ENCODE data around the gene EIF4G3. TPM values are rescaled to one million over a fixed set of nuclear protein-coding genes. Genes with fewer than 3 reads are reported as not detected.

Gene EIF4G3
- total and polyA plus RNA-seq, 2 donors (not counting 3 experiments of a cell fraction or from before 2014, with no cell fraction given) = 40.7 to 78.5 TPM

DNA sequence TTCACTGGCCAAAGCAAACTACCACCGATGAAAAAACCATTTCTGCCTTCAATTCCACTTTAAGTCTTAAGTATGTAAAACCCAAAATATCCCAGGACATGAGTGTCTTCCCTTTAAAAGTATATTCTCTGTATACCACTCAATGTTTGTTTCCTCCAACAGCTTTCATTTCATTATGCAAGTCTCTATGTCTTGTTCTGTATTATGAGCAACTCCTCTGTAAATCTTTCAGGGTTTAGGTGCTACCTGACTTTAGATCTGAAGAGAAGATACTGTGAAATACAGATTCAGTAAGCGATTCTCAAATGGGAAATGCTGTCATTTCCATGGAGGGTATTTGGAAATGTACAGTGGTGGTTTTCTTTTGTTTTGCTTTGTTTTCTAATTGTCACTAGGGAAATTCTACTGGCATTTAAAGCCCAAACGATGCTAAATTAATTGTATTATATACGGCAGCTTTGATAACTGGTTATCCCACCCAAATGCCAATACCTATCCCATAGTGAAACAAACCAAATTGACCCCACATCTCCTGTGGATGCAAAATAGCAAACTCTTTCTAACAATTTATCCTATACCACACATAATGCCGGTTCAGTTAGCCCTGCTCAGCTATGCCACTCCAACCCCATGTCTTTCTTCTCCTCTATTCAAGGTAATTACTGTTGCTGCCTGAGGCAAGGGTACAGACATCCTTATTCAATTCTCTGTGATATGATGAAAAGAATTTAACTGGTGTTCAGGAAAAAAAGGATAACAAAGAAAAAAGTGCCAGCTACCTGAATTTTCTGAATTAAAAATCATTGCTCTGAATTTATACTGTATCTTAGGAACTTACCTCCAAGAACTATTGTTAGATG, 182.8 kb downstream of the EIF4G3 start:
- ChIA-PET POLR2A (interaction anchor here (0.7 kb wide), 1 partner anchor 153 kb away, joined by 5 read pairs; no protein-coding TSS in a partner anchor), CTCF (interaction anchor here (3.2 kb wide), 1 partner anchor 12 kb away, joined by 12 read pairs; no protein-coding TSS in a partner anchor)
- dilution Hi-C loops (cut with MboI; ENCODE audit: extremely low pct_ligation_motif_present, low sequenced_read_pairs) (no loop called here), intact Hi-C loops (cut with micrococcal nuclease) (no loop called here)
- H3K27ac ChIP-seq (ENCODE audit: insufficient read depth, low read depth, low read length) = no peak overlapping the region
- no peak for FAIRE-seq
- no TSS peak for BruUV-seq (replicated peaks)
- H3K27me3 ChIP-seq (ENCODE audit: control insufficient read depth in 2 of 2, insufficient read depth in 2 of 2, low read length in 2 of 2) = no peaks in the 10 kb centered on the region
- no peaks in the 10 kb centered on the region for H3K36me3 ChIP-seq (ENCODE audit: control insufficient read depth in 2 of 2, extremely low read depth in 1 of 2, insufficient read depth in 2 of 2, low read length in 2 of 2)
- no peaks in the 10 kb centered on the region for H3K9me3 ChIP-seq (replicated peaks; ENCODE audit: control insufficient read depth, insufficient read depth, low read length)
- DNase-seq (ENCODE audit: low read depth, low spot score) = no peak
- H4K20me1 ChIP-seq (replicated peaks; ENCODE audit: control insufficient read depth, extremely low read depth, insufficient read depth, low read length) = no peaks in the 10 kb centered on the region
- TF ChIP-seq POLR2A (IDR thresholded peaks at IDR 0.05; ENCODE audit: low read depth, low read length) = no peak
- no peak for TF ChIP-seq EZH2 (IDR thresholded peaks at IDR 0.05; ENCODE audit: borderline replicate concordance, low read depth, low read length, severe bottlenecking)
- no peak for TF ChIP-seq POLR2AphosphoS5 (IDR thresholded peaks at IDR 0.05; ENCODE audit: insufficient read depth, low read depth, low read length)
- no peak for TF ChIP-seq FOS (IDR thresholded peaks at IDR 0.05; ENCODE audit: borderline replicate concordance, insufficient read depth, low read length)
- no peak for TF ChIP-seq MYC (IDR thresholded peaks at IDR 0.05; ENCODE audit: low read depth, low read length)
- no peak for TF ChIP-seq JUN (IDR thresholded peaks at IDR 0.05; ENCODE audit: borderline replicate concordance, insufficient read depth, insufficient read length, low read depth)
- TF ChIP-seq, protein P1, sequence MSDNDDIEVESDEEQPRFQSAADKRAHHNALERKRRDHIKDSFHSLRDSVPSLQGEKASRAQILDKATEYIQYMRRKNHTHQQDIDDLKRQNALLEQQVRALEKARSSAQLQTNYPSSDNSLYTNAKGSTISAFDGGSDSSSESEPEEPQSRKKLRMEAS (IDR thresholded peaks at IDR 0.05; ENCODE audit: insufficient read depth, insufficient read length) = no peak
- TF ChIP-seq, protein P2, sequence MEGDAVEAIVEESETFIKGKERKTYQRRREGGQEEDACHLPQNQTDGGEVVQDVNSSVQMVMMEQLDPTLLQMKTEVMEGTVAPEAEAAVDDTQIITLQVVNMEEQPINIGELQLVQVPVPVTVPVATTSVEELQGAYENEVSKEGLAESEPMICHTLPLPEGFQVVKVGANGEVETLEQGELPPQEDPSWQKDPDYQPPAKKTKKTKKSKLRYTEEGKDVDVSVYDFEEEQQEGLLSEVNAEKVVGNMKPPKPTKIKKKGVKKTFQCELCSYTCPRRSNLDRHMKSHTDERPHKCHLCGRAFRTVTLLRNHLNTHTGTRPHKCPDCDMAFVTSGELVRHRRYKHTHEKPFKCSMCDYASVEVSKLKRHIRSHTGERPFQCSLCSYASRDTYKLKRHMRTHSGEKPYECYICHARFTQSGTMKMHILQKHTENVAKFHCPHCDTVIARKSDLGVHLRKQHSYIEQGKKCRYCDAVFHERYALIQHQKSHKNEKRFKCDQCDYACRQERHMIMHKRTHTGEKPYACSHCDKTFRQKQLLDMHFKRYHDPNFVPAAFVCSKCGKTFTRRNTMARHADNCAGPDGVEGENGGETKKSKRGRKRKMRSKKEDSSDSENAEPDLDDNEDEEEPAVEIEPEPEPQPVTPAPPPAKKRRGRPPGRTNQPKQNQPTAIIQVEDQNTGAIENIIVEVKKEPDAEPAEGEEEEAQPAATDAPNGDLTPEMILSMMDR (IDR thresholded peaks at IDR 0.05; ENCODE audit: extremely low read depth in 1 of 2, insufficient read depth in 1 of 2, low read depth in 1 of 2, low read length in 2 of 2) = no peak
- no peak for TF ChIP-seq GATA2 (IDR thresholded peaks at IDR 0.05; ENCODE audit: insufficient read depth, insufficient read length, low read depth, low read length)
- no peaks in the 10 kb centered on the region for H3K9me1 ChIP-seq (replicated peaks; ENCODE audit: control insufficient read depth, extremely low read depth, insufficient read depth, low read length)
- peaks cover 3% of the 10 kb centered on the region for H3K79me2 ChIP-seq (ENCODE audit: control insufficient read depth, insufficient read depth, low read length)
- no peak overlapping the region for H3K9ac ChIP-seq (replicated peaks; ENCODE audit: extremely low read depth, insufficient read depth, low read length)
- no peak overlapping the region for H3K4me2 ChIP-seq (ENCODE audit: insufficient read depth, low read length)
- H2AFZ ChIP-seq (ENCODE audit: low read depth, low read length) = no peak overlapping the region
- H3K4me1 ChIP-seq (ENCODE audit: control insufficient read depth, extremely low read depth, insufficient read depth, low read length) = no peaks in the 10 kb centered on the region
- H3K4me3 ChIP-seq (replicated peaks in 1 of 3; ENCODE audit: insufficient read depth in 1 of 3, low read depth in 1 of 3, low read length in 3 of 3) = no peak overlapping the region

Data from endothelial cell of umbilical vein (primary cell).